GM12872 (cell line): Measurements from ENCODE around the gene ACAA1.

Experiments used
- CTCF ChIP-seq: IDR thresholded peaks from 3 replicates; pipeline ENCODE4 v1.5.1; 2011; ENCODE audit warnings: low read depth, mild to moderate bottlenecking, low read length, moderate library complexity; ENCODE audit not compliant: insufficient read depth

Gene ACAA1

GRCh38 chr3:38089163-38089562, 47.8 kb downstream of the ACAA1 start:
- no peak for TF ChIP-seq CTCF

DNA sequence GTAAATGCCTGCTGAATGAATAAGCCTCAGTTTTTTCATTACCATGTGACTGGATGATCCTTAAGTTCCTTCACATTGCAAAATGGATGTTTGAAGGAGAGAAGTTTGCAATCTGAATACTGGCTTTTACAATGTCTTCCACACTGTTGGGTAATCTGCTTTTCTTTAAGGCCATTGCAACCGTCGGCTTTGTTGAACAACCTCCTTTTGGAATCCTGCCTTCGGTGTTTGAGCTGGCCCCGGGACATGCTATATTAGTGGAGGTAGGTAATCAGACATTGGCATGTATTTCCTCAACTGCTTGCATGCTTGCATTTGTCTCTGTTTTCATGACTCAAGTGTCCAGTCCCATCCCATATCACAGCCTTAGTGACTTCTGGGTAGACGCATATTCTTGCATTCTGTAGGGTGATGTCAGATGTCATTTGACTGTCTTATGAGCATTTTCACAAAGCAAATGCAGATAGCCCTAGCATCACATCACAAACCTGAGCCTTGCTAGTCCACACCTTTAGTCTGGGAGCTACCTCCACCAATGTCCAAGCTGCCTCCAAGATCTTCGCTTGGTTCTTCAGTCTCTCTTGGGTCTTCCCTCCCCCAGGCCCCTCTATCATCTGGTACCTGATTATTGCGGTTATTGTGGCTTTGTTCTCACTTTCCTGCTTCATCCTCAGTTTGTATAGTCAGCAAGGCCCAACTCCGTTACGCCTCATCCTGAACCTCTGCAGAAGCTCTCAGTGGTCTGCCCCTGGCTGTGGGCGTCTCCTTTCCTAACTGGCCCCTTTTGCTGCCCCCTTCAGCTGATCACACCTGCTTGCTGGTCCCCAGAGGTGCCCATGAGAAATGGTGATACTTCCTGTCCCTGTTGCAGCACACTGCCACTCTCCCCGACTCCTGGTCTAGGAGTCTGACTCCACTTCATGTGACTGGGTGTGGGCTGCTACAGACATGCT, 48.5 kb downstream of the ACAA1 start:
- no peak for TF ChIP-seq CTCF

DNA sequence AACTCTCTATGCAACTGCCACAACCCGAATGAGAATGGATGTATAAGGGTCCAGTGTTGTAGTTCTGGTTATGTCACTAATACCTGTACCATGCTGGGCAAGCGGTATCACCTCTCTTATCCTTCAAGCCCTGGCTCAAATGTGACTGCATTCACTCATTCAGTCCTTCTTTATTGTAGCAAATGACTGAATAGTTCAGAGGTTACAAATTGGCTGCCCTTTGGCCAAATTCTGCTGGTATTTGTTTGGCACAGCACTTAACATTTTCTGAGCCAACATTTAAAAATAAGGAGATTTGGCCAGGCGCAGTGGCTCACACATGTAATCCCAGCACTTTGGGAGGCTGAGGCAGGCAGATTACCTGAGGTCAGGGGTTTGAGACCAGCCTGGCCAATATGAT, 50.4 kb downstream of the ACAA1 start:
- no peak for TF ChIP-seq CTCF

DNA sequence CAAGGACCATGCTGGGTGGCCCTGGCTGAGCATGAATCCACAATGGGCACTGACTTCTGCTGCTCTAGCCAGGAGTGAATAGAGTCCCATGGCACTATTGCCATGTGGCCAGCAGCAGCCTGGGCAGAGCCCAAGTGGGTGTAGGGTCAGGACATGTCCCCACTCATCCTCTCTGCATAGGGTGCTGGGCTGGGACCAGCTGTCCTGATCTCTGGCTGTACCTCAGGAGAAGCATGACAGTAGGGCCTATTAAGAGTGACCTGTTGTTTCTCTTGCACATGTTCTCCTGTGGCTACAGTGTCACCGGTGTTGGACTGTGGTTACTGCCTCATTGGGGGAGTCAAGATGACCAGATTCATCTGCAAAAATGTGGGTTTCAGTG, 51.0 kb downstream of the ACAA1 start:
- no peak for TF ChIP-seq CTCF

- no peak for TF ChIP-seq CTCF
These were observed 51.5 kb downstream of the ACAA1 start for GRCh38 chr3:38085311-38085942.

DNA sequence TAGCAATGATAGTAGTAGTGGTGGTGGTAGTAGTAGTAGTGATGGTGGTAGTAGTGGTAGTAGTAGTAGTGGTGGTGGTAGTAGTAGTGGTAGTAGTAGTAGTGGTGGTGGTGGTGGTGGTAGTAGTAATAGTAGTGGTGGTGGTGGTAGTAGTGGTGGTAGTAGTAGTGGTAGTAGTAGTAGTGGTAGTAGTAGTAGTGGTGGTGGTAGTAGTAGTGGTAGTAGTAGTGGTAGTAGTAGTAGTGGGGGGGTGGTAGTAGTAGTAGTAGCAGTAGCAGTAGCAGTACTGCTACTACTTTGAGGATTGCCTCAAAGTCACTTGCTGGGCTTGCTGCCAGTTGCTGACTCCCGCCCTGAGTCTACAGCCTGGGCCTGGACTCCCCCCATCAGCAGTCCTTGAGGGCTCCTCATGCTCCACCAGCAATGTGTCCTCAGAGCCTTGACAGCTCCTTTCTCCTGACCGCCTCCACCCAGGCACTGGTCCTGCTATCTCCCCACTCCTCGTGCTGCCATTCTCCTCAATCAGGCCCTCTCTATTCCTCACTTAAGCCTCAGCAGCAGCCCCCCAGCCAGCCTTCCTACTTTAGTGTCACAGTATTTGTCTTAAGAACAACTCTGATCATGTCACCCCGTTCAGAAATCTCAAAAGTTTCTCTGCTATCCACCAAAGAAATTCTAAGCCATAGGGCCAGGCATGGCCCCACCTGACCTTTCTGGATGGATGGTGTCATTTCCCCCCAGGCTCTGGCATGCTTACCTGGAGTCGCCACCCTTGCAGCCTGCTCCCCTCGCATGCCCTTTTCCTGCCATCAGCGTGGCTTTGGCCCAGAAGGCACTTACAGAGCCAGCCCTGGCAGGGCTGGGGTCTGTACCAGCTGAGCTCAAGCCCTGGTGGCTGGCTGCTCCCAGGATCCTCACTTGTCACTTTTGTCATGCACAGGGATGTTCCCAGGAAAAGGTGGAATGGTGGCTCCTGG, 52.3 kb downstream of the ACAA1 start:
- no peak for TF ChIP-seq CTCF
